Natural killer cell (primary cell): ENCODE results near the gene SOCS7. TPM values are rescaled to one million over a fixed set of nuclear protein-coding genes. Genes with fewer than 3 reads are reported as not detected.

Source experiments
- ATAC-seq, 3 donors: fragments of 150-1000 bp in 2 of 3; fragments of 200-7000 bp in 1 of 3; cut with Tn5 transposase; 1 replicate in 1 of 3; 2 replicates in 2 of 3; pipeline ENCODE4 v1.10.0; 2021; ENCODE audit warnings: mild to moderate bottlenecking in 2 of 3, moderate library complexity in 2 of 3
- DNase-seq, 2 donors: peaks; one replicate each; pipeline versions ENCODE4 v3.0.0 to v3.0.0-alpha.2; 2013 to 2021; ENCODE audit warnings: mixed read lengths in 1 of 2
- H3K27ac ChIP-seq: one replicate; pipeline ENCODE4 v1.5.1; 2013; ENCODE audit warnings: mild to moderate bottlenecking, low read length
- H3K27me3 ChIP-seq: one replicate; pipeline ENCODE4 v1.6.1; 2013; ENCODE audit warnings: low read length; ENCODE audit not compliant: control insufficient read depth, insufficient read depth
- H3K36me3 ChIP-seq: one replicate; pipeline ENCODE4 v1.6.1; 2013; ENCODE audit warnings: low read length; ENCODE audit not compliant: control insufficient read depth, insufficient read depth
- H3K4me1 ChIP-seq: one replicate; pipeline ENCODE4 v1.6.1; 2013; ENCODE audit warnings: low read length; ENCODE audit not compliant: control insufficient read depth, insufficient read depth
- H3K4me3 ChIP-seq: one replicate; pipeline ENCODE4 v1.5.1; 2013; ENCODE audit warnings: low read length
- H3K9me3 ChIP-seq: one replicate; pipeline ENCODE4 v1.6.1; 2013; ENCODE audit warnings: low read length; ENCODE audit not compliant: control insufficient read depth, insufficient read depth
- H3K27ac Mint-ChIP-seq, 2 donors: one replicate each; pipeline ENCODE4 v1.8.0; 2022; ENCODE audit warnings: mild to moderate bottlenecking in 2 of 2, mixed read lengths in 2 of 2, moderate library complexity in 1 of 2
- H3K27me3 Mint-ChIP-seq, 2 donors: one replicate each; pipeline ENCODE4 v1.8.0; 2022; ENCODE audit warnings: low read depth in 2 of 2, mixed read lengths in 2 of 2
- H3K36me3 Mint-ChIP-seq: one replicate; pipeline ENCODE4 v1.8.0; 2022; ENCODE audit warnings: mixed read lengths
- H3K4me1 Mint-ChIP-seq, 2 donors: one replicate each; pipeline ENCODE4 v1.8.0; 2022; ENCODE audit warnings: mixed read lengths in 2 of 2
- H3K4me3 Mint-ChIP-seq: one replicate; pipeline ENCODE4 v1.8.0; 2022; ENCODE audit warnings: mild to moderate bottlenecking, moderate library complexity, mixed read lengths
- H3K9me3 Mint-ChIP-seq, 2 donors: one replicate each; pipeline ENCODE4 v1.8.0; 2022; ENCODE audit warnings: mixed read lengths in 2 of 2
- CTCF ChIP-seq: fragments of 200-600 bp; IDR thresholded peaks from one replicate; pipeline ENCODE4 v1.8.0; 2022; ENCODE audit warnings: antibody characterized with exemption
- WGBS: methylation state at CpG from one replicate; pipeline ENCODE4 v1.1.7; 2013; ENCODE audit warnings: missing lambda C conversion rate; ENCODE audit not compliant: insufficient coverage; 5-methylcytosine and 5-hydroxymethylcytosine counted together
- intact Hi-C: fragments of 100-400 bp; cut with micrococcal nuclease; formaldehyde crosslinking; loops from one replicate; pipeline ENCODE4 v1.14.2; 2022
- total RNA-seq, 4 donors: library from RNA; stranded (reverse); fragments of 120-200 nt in 1 of 4; gene quantifications; one replicate each; pipeline versions ENCODE4 v1.2.3 to v1.2.4, GENCODE V29; 2013 to 2022

The SOCS7 gene
- total RNA-seq, 3 donors from 2014 or later (not counting 1 experiment from before 2014, with no cell fraction given): 13.6 to 31.8 (median 21.2) TPM

DNA sequence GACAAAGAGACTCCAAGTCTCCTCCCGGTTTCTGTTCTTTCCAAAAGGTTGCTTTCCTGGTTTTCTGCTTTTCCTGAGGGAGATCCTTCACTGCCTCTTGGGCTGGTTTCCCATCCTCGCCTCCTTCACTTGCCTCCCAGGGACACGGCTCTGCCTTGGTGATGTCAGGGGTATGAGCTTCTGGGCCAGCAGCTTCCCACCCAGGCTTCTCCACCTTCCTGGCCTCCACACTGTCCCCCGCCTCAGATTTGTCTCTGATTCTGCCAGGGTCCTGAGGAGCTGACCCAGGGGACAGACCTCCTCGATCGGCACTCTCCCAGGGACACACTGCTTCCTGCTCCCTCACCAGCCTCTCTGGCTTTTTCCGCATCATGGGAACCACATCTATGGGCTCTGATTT, 22.4 kb upstream of the SOCS7 start:
- WGBS: 92% methylated on average over 7 of the region's 7 CpGs
- no peaks in the 10 kb centered on the region for H3K9me3 Mint-ChIP-seq
- H3K27me3 Mint-ChIP-seq: peaks cover 1 to 10% of the 10 kb centered on the region in 2 donors
- no peak overlapping the region for H3K4me3 ChIP-seq
- H3K27ac ChIP-seq: no peak overlapping the region
- intact Hi-C loops: no loop called here
- H3K9me3 ChIP-seq: no peaks in the 10 kb centered on the region
- no peaks in the 10 kb centered on the region for H3K27me3 ChIP-seq
- no peak for ATAC-seq
- DNase-seq: no peak
- no peak overlapping the region for H3K4me3 Mint-ChIP-seq
- H3K27ac Mint-ChIP-seq: peak overlapping the region; percentile 26 to 54
- TF ChIP-seq CTCF: no peak
- no peaks in the 10 kb centered on the region for H3K4me1 ChIP-seq
- peaks cover 0 to 5% of the 10 kb centered on the region in 2 donors for H3K4me1 Mint-ChIP-seq
- no peaks in the 10 kb centered on the region for H3K36me3 Mint-ChIP-seq
- no peaks in the 10 kb centered on the region for H3K36me3 ChIP-seq

- no peaks in the 10 kb centered on the region for H3K27me3 ChIP-seq
- ATAC-seq: no peak
- H3K27ac ChIP-seq: no peak overlapping the region
- 92% methylated on average over 23 of the region's 25 CpGs for WGBS
- intact Hi-C loops: no loop called here
- H3K9me3 ChIP-seq: no peaks in the 10 kb centered on the region
- H3K4me1 ChIP-seq: no peaks in the 10 kb centered on the region
- Mint-ChIP-seq H3K4me3 (no peak overlapping the region), H3K36me3 (no peaks in the 10 kb centered on the region), H3K4me1 (peaks cover 0 to 5% of the 10 kb centered on the region in 2 donors), H3K9me3 (no peaks in the 10 kb centered on the region), H3K27ac (no peak overlapping the region), H3K27me3 (peaks cover 6 to 10% of the 10 kb centered on the region in 2 donors)
- no peak overlapping the region for H3K4me3 ChIP-seq
- no peak for DNase-seq
- no peak for TF ChIP-seq CTCF
- no peaks in the 10 kb centered on the region for H3K36me3 ChIP-seq
These were observed 21.6 kb upstream of the SOCS7 start for GRCh38 chr17:38329808-38330730.

GRCh38 chr17:38330941-38331411, 20.7 kb upstream of the SOCS7 start:
- Histone ChIP-seq H3K36me3 (no peaks in the 10 kb centered on the region), H3K4me1 (no peaks in the 10 kb centered on the region), H3K4me3 (no peak overlapping the region), H3K9me3 (no peaks in the 10 kb centered on the region), H3K27me3 (no peaks in the 10 kb centered on the region), H3K27ac (no peak overlapping the region)
- peaks cover 6 to 10% of the 10 kb centered on the region in 2 donors for H3K27me3 Mint-ChIP-seq
- intact Hi-C loops: no loop called here
- H3K4me3 Mint-ChIP-seq: no peak overlapping the region
- DNase-seq (no peak), ATAC-seq (no peak)
- 94% methylated on average over 23 of the region's 23 CpGs for WGBS
- H3K27ac Mint-ChIP-seq: no peak overlapping the region
- no peaks in the 10 kb centered on the region for H3K9me3 Mint-ChIP-seq
- no peak for TF ChIP-seq CTCF
- no peaks in the 10 kb centered on the region for H3K36me3 Mint-ChIP-seq
- peaks cover 0 to 5% of the 10 kb centered on the region in 2 donors for H3K4me1 Mint-ChIP-seq
